Progenitor cell of endocrine pancreas (in vitro differentiated cells): ENCODE measurements around the gene APBB2. TPM values are rescaled to one million over a fixed set of nuclear protein-coding genes. Genes with fewer than 3 reads are reported as not detected.

Experiments
- DNase-seq: peaks from one replicate; pipeline ENCODE4 v3.0.0; 2021; ENCODE audit warnings: low spot score; ENCODE audit not compliant: unreplicated experiment
- H3K27ac Mint-ChIP-seq: 2 replicates; pipeline ENCODE4 v1.8.0; 2021; ENCODE audit warnings: mild to moderate bottlenecking, moderate library complexity, mixed read lengths
- H3K27me3 Mint-ChIP-seq: 2 replicates; pipeline ENCODE4 v1.8.0; 2021; ENCODE audit warnings: mixed read lengths
- H3K36me3 Mint-ChIP-seq: 2 replicates; pipeline ENCODE4 v1.8.0; 2022; ENCODE audit warnings: mixed read lengths; ENCODE audit not compliant: insufficient read depth
- H3K4me1 Mint-ChIP-seq: 2 replicates; pipeline ENCODE4 v1.8.0; 2021; ENCODE audit warnings: low read depth, mixed read lengths
- H3K4me3 Mint-ChIP-seq: 2 replicates; pipeline ENCODE4 v1.8.0; 2021; ENCODE audit warnings: low read depth, mild to moderate bottlenecking, moderate library complexity, mixed read lengths
- H3K9me3 Mint-ChIP-seq: 2 replicates; pipeline ENCODE4 v1.8.0; 2021; ENCODE audit warnings: low read depth, mixed read lengths
- CTCF ChIP-seq: fragments of 200-600 bp; sonication (generic); IDR thresholded peaks from one replicate; pipeline ENCODE4 v1.5.0; 2021; ENCODE audit warnings: antibody characterized with exemption, mild to moderate bottlenecking; ENCODE audit not compliant: unreplicated experiment
- total RNA-seq: library from RNA; stranded (reverse); gene quantifications from 2 replicates; pipeline ENCODE4 v1.2.1, GENCODE V29; 2021

The APBB2 gene
- total RNA-seq, 1 donor from 2014 or later, result 61.7 TPM

GRCh38 chr4:41081847-41082246 is 132.5 kb downstream of the APBB2 start:
- no peak for DNase-seq
- no peaks in the 10 kb centered on the region for H3K27me3 Mint-ChIP-seq
- peaks cover 13% of the 10 kb centered on the region for H3K9me3 Mint-ChIP-seq
- no peak overlapping the region for H3K27ac Mint-ChIP-seq
- peaks cover 11% of the 10 kb centered on the region for H3K4me1 Mint-ChIP-seq
- TF ChIP-seq CTCF, result no peak
- peaks cover 10% of the 10 kb centered on the region for H3K36me3 Mint-ChIP-seq
- H3K4me3 Mint-ChIP-seq, result no peak overlapping the region

- no peak overlapping the region for H3K27ac Mint-ChIP-seq
- no peaks in the 10 kb centered on the region for H3K27me3 Mint-ChIP-seq
These were observed 133.4 kb downstream of the APBB2 start for GRCh38 chr4:41080976-41081375.

GRCh38 chr4:41079881-41080560 is 134.3 kb downstream of the APBB2 start:
- Mint-ChIP-seq H3K4me3 (no peak overlapping the region), H3K9me3 (peaks cover 2% of the 10 kb centered on the region), H3K36me3 (no peaks in the 10 kb centered on the region), H3K27me3 (no peaks in the 10 kb centered on the region), H3K27ac (no peak overlapping the region), H3K4me1 (peaks cover 11% of the 10 kb centered on the region)
- TF ChIP-seq CTCF, result no peak
- DNase-seq, result no peak

More at GRCh38 chr4:41080976-41081375, 133.4 kb downstream of the APBB2 start:
- no peak for TF ChIP-seq CTCF
- peaks cover 11% of the 10 kb centered on the region for H3K4me1 Mint-ChIP-seq
- peaks cover 4% of the 10 kb centered on the region for H3K9me3 Mint-ChIP-seq
- no peak for DNase-seq
- no peak overlapping the region for H3K4me3 Mint-ChIP-seq
- peaks cover 1% of the 10 kb centered on the region for H3K36me3 Mint-ChIP-seq

GRCh38 chr4:41077628-41078027 is 136.7 kb downstream of the APBB2 start:
- Mint-ChIP-seq H3K9me3 (peaks cover 2% of the 10 kb centered on the region), H3K4me3 (no peak overlapping the region), H3K27me3 (no peaks in the 10 kb centered on the region), H3K4me1 (peaks cover 11% of the 10 kb centered on the region), H3K36me3 (no peaks in the 10 kb centered on the region), H3K27ac (no peak overlapping the region)
- TF ChIP-seq CTCF, result no peak
- no peak for DNase-seq

GRCh38 chr4:41076481-41076880 is 137.9 kb downstream of the APBB2 start:
- peaks cover 18% of the 10 kb centered on the region for H3K4me1 Mint-ChIP-seq
- no peaks in the 10 kb centered on the region for H3K27me3 Mint-ChIP-seq
- TF ChIP-seq CTCF, result no peak

More at GRCh38 chr4:41076481-41076880, 137.9 kb downstream of the APBB2 start:
- no peak overlapping the region for H3K27ac Mint-ChIP-seq
- DNase-seq, result no peak
- H3K4me3 Mint-ChIP-seq, result no peak overlapping the region
- peaks cover 2% of the 10 kb centered on the region for H3K9me3 Mint-ChIP-seq
- no peaks in the 10 kb centered on the region for H3K36me3 Mint-ChIP-seq
